IPS-20b (cell line): ENCODE data around the gene C10orf95.
A peak's percentile ranks its signal among the peaks of the same experiment; 100 is the strongest.
"Not testable (repeated sequence)": the region's sequence is repeated elsewhere in the genome, so short reads cannot be mapped to it uniquely, and the experiment has no call there.

ENCODE experiments used
- H3K27ac ChIP-seq: one replicate; pipeline ENCODE4 v1.5.1; 2013; ENCODE audit warnings: low read length
- H3K27me3 ChIP-seq: 2 replicates; pipeline ENCODE4 v1.6.1; 2013; ENCODE audit warnings: mild to moderate bottlenecking, low read length, inconsistent platforms; ENCODE audit not compliant: insufficient read depth
- H3K36me3 ChIP-seq: 2 replicates; pipeline ENCODE4 v1.6.1; 2013; ENCODE audit warnings: low read depth, mild to moderate bottlenecking, inconsistent platforms, low read length, moderate library complexity; ENCODE audit not compliant: insufficient read depth
- H3K4me1 ChIP-seq: 2 replicates; pipeline ENCODE4 v1.6.1; 2013; ENCODE audit warnings: mild to moderate bottlenecking, control low read depth, inconsistent platforms, low read length, moderate library complexity; ENCODE audit not compliant: insufficient read depth
- H3K4me3 ChIP-seq: 2 replicates; pipeline ENCODE4 v1.5.1; 2013; ENCODE audit warnings: mild to moderate bottlenecking, low read length, inconsistent platforms
- H3K9ac ChIP-seq: 2 replicates; pipeline ENCODE4 v1.6.1; 2013; ENCODE audit warnings: low read depth, mild to moderate bottlenecking, inconsistent platforms, low read length, moderate library complexity
- H3K9me3 ChIP-seq: 2 replicates; pipeline ENCODE4 v1.6.1; 2013; ENCODE audit warnings: mild to moderate bottlenecking, low read depth, low read length, inconsistent platforms; ENCODE audit not compliant: insufficient read depth

The C10orf95 gene

DNA sequence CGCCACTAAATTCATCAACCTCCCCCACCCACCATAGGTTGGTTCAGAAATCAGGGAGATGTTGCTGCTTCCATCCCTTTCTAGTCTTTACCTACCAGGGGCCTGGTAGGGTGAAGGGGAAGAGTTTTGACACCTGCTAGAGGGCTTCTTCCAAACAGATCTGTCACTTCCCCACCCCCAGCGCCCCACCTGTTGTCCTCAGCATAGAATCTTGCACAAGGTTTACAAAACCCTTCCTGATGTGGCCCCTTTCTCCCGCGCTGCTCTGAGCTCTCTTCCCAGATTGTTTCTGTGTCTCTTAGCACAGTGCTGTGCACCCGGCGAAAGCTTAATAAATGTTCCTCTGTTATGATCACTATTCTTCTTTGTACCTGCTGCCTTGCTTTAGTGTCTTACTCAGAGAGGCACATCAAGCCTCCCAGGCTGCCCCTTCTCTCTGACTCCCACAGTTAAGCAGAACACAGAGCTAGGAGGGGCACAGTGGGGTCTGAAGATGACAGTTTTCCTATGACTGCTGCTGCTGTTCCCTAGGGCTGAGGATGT lies 11.2 kb upstream of the C10orf95 start:
- H3K9ac ChIP-seq, result peak overlapping the region; percentile 66; the same call in 1 of the 2 replicates
- no peaks in the 10 kb centered on the region for H3K36me3 ChIP-seq

DNA sequence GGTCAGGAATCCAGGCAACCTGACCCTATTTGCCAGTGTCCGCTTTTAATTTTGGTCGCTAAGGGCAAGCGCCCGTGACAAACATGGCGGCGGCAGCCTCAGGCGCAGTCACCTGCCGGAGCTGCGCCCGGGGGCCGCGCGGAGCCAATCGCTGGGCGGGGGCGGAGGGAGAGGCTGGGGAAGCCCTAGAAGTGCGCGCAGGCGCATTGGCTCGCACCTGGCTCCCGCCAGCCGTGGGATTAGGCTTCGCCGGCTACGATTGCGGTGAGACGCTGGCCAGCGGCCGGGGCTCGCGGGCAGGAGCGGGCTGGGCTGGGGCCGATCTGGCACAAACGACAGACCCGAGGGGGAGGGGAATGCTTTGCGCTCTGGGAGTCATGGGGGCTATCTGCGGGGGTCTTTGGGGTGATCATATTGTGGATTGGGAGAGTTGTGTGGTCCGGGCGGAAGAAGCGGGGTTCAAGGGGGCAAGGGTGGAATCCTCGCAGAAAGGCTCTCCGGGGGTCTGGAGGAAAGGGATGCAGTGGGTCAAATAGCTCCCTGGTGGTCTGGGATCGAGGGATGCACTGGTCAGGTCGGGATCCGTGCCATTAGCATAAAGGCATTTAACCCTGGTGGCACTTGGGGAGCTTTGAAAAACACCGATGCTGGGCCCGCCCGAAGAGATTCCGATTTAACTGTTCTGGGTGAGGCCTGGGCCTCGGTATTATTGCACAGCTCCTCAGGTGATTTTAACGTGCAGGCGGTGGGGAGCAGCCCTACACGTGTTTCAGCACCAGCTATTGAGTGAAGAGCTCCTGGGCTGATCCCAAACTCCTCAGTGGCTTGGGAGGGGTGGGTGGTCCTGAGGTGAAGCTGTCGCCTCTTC lies 10.1 kb upstream of the C10orf95 start:
- Histone ChIP-seq H3K9ac (peak overlapping the region; percentile 80; the same call in 1 of the 2 replicates), H3K27ac (peak overlapping the region; percentile 20), H3K9me3 (no peaks in the 10 kb centered on the region), H3K4me3 (peak overlapping the region; percentile 89), H3K4me1 (peaks cover 15% of the 10 kb centered on the region), H3K27me3 (peaks cover 25% of the 10 kb centered on the region), H3K36me3 (peaks cover 2% of the 10 kb centered on the region)

More for the DNA sequence above, 11.2 kb upstream of the C10orf95 start:
- Histone ChIP-seq H3K27ac (no peak overlapping the region), H3K27me3 (peaks cover 25% of the 10 kb centered on the region), H3K4me1 (peaks cover 15% of the 10 kb centered on the region), H3K4me3 (peak overlapping the region; percentile 89), H3K9me3 (no peaks in the 10 kb centered on the region)

DNA sequence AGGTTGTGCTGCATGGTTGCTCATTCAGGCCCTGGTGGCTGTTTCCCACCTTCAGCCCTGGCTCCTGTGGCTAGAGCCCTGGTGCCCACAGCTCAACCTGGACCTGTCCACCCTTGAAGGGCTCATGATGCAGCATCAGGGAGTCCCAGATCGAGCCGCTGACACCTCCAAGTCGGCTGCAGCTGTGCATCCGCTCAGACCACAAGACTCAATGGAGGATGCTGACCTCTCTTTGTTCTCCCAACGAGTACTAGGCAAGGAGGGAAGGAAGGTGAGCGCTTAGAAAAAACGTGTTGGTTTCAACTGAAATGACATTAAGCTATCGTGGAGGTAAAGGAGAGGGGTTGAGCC lies 9.5 kb upstream of the C10orf95 start:
- Histone ChIP-seq H3K9ac (peak overlapping the region; percentile 80; the same call in 1 of the 2 replicates), H3K4me3 (peak overlapping the region; percentile 89), H3K27ac (peak overlapping the region; percentile 20), H3K27me3 (peaks cover 25% of the 10 kb centered on the region), H3K9me3 (no peaks in the 10 kb centered on the region), H3K4me1 (peaks cover 20% of the 10 kb centered on the region), H3K36me3 (peaks cover 8% of the 10 kb centered on the region)

DNA sequence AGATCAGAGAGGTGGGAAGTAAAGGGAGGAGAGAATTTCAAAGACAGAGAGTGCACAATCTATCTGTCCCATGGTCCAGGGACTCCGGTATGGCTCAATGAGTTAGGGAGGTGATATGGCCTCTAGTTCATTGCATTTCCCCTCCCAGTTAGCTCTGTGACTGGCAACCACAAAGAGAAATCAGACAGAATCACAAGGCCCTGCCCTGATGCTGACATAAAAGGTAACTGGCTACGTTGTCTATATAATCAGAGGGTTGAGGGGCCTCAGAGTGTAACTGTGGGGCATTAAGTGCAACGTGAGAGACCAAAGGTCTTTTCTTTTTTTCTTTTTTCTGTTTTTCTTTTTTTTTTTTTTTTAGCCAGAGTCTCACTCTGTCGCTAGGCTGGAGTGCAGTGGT lies 7.3 kb upstream of the C10orf95 start:
- H3K9me3 ChIP-seq, result no peaks in the 10 kb centered on the region
- peaks cover 10% of the 10 kb centered on the region for H3K36me3 ChIP-seq
- H3K4me1 ChIP-seq, result peaks cover 32% of the 10 kb centered on the region
- no peak overlapping the region for H3K27ac ChIP-seq
- H3K9ac ChIP-seq, result no peak overlapping the region
- H3K27me3 ChIP-seq, result peaks cover 23% of the 10 kb centered on the region
- H3K4me3 ChIP-seq, result no peak overlapping the region

DNA sequence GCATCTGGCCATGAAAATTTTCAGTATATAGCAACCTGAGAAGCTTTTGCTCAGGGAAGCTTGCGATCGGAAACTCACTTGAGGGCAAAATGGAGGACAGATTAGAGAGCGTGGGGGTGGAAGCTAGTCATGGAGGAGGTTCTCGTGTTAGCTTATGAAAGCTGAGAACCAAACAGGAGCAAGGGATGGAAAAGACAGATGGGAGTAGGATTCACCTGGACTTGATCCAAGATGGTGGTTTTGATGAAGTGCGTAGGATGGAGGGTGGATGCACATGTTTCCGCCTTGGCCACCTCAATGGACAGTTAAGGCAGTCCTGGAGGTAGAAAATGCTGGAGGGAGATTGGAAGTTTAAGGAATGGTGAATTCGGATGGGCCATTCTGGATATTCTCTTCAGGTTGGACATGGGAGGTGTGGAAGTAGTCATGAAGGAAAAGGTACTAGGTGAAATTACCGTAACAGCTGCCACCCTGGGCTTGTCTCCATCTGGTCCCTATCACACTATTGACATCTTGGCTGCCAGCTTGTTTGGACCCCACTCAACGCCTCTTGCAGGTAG lies 6.3 kb upstream of the C10orf95 start:
- Histone ChIP-seq H3K27me3 (peaks cover 13% of the 10 kb centered on the region), H3K27ac (no peak overlapping the region), H3K9ac (no peak overlapping the region), H3K4me1 (peaks cover 33% of the 10 kb centered on the region), H3K4me3 (no peak overlapping the region), H3K36me3 (peaks cover 16% of the 10 kb centered on the region), H3K9me3 (no peaks in the 10 kb centered on the region)

DNA sequence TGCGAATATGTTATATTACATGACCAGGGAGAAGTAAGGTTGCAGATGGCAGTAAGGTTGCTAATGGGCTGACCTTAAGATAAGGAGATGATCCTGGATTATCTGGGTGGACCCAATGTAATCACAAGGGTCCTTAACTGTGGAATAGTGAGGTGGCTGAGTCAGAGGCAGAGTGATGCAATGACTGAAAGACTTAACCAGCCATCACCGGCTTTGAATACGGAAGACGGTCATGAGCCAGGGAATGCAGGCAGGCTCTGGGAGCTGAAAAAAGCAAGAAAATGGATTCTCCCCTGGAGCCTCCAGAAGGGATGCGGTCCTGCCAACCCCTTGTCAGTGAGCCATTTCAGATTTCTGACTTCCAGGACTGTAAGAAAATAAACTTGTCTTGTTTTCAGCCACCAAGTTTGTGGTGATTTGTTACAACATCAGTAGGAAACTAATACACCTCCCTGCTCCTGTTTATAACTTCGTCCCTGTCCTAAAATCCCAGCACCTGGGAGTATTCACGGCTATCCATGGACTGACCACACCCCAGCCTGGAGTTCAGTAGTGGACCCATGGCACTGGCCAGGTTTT lies 4.6 kb upstream of the C10orf95 start:
- H3K27ac ChIP-seq, result no peak overlapping the region
- H3K4me1 ChIP-seq, result peaks cover 32% of the 10 kb centered on the region
- no peaks in the 10 kb centered on the region for H3K27me3 ChIP-seq

DNA sequence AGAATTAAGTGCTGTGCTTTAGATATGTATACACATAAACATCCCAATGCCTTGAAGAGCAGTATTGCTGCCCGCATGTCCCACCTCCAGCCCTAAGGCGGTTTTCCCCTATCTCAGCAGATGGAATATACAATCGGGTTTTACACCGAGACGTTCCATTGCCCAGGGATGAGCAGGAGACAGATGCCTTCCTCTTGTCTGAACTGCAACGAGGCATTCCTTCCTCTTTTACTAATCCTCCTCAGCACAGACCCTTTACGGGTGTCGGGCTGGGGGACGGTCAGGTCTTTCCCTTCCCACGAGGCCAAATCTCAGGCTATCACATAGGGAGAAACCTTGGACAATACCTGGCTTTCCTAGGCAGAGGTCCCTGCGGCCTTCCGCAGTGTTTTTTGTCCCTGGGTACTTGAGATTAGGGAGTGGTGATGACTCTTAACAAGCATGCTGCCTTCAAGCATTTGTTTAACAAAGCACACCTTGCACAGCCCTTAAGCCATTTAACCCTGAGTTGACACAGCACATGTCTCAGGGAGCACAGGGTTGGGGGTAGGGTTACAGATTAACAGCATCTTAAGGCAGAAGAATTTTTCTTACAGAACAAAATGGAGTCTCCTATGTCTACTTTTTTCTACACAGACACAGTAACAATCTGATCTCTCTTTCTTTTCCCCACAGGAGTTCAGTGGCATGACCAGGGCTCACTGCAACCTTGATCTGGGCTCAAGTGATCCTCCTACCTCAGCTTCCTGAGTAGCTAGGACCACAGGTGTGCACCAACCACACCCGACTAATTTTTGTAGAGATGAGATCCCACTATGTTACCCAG lies 3.5 kb upstream of the C10orf95 start:
- H3K27me3 ChIP-seq, H3K27ac ChIP-seq, H3K9me3 ChIP-seq: not testable (repeated sequence)
- peaks cover 32% of the 10 kb centered on the region for H3K4me1 ChIP-seq
- peaks cover 22% of the 10 kb centered on the region for H3K36me3 ChIP-seq
- H3K4me3 ChIP-seq, result peak overlapping the region; percentile 6; the same call in 1 of the 2 replicates
- 0 out of 2 replicates have a peak overlapping the region, but pooled peaks have one; percentile 23 for H3K9ac ChIP-seq

More for the DNA sequence above, 4.6 kb upstream of the C10orf95 start:
- H3K9ac ChIP-seq, result no peak overlapping the region
- H3K4me3 ChIP-seq, result no peak overlapping the region
- H3K9me3 ChIP-seq, result no peaks in the 10 kb centered on the region
- peaks cover 22% of the 10 kb centered on the region for H3K36me3 ChIP-seq

DNA sequence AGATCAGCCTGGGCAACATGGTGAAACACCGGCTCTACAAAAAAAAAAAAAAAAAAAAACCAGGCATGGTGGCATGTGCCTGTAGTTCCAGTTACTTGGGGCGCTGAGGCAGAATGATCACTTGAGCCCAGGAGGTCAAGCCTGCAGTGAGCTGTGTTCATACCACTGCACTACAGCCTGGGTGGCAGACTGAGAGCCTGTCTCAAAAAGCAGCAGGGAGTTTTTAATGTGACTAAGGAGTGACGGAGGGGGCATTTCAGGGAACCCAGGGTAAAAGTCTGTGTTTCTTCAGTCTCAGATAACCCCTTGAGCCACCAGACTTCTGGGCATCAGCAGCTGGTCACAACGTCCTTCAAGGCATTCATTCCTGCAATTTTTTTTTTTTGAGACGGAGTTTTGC lies 2.2 kb upstream of the C10orf95 start:
- no peaks in the 10 kb centered on the region for H3K9me3 ChIP-seq
- peaks cover 35% of the 10 kb centered on the region for H3K4me1 ChIP-seq
- H3K27ac ChIP-seq, result no peak overlapping the region
- H3K27me3 ChIP-seq, result no peaks in the 10 kb centered on the region
- no peak overlapping the region for H3K9ac ChIP-seq
- peaks cover 22% of the 10 kb centered on the region for H3K36me3 ChIP-seq
- no peak overlapping the region for H3K4me3 ChIP-seq

DNA sequence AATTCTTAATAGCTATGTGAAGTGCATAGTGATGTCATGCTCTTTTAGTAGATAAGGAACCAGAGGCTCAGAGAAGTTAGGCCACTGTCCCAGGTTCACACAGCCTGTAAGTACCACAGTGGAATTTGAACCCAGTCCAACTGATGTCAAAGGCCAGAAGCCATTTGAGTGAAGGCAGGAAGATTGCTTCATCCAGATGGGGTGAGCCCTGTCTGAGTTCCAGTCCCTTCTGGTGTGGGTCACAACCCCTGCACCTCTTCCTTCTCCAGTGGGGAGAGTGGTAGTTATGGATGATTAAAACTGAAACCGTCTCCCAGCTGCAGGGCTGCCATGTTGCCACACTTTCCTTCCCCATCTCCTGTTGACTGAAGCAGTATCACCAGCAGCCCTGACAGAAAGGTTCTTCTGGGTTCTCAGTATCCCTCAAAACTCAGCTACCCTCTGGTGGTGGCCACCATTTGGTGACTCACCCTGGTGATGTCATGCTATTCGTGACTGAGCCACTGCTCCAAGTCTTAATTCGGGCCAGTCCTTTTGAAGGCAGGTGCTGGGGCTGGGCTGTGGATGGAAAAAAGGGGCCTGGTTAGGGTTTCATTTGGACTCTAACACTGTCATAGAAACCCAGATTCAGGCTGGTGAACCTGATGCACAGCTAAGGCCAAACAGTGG lies 1.5 kb upstream of the C10orf95 start:
- H3K36me3 ChIP-seq, result peaks cover 22% of the 10 kb centered on the region
- H3K27ac ChIP-seq, result no peak overlapping the region
- H3K9me3 ChIP-seq, result no peaks in the 10 kb centered on the region
- 0 out of 2 replicates have a peak overlapping the region, but pooled peaks have one; percentile 19 for H3K9ac ChIP-seq
- H3K4me1 ChIP-seq, result peaks cover 35% of the 10 kb centered on the region
- H3K4me3 ChIP-seq, result no peak overlapping the region; the same call in 1 of the 2 replicates
- no peaks in the 10 kb centered on the region for H3K27me3 ChIP-seq

DNA sequence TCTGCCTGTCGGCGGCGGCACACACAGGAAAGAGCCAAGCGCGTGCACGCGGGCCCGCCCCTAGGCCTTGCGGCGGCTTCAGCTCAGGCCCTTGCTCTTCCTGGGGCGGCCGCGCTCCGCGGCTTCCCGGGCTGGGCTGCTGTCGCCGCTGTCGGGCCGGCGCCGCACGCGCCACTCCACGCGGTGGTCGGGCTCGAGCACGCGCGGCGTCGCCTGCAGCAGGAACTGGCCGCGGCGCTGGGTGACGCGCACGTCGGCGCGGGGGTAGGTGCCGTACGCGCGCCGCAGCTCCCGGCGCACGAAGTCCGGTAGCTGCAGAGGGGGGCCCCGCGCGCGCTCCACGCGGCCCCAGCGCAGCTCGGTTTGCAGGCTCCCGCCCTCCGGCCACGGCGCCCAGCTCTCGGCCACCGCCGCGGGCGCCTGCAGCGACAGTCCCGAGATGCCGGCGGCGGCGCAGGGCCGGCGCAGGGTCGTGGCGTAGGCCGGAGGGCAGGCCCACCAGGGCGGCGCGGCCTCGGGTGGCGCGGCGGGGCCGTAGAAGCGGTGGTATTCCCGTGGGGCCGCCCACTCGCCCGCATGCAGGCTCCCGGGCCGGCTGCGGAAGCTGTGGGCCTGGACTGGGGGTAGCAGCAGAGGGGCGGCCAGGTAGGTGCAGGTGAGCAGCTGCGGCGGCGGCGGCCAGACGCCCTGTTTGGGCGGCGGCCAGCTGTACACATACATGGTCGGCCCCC lies 804 bp downstream of the C10orf95 start:
- H3K36me3 ChIP-seq, result peaks cover 13% of the 10 kb centered on the region
- H3K27ac ChIP-seq, result peak overlapping the region; percentile 16
- peak overlapping the region; percentile 89 for H3K4me3 ChIP-seq
- no peaks in the 10 kb centered on the region for H3K27me3 ChIP-seq
- H3K4me1 ChIP-seq, result peaks cover 28% of the 10 kb centered on the region
- H3K9ac ChIP-seq, result peak overlapping the region; percentile 93
- H3K9me3 ChIP-seq, result no peaks in the 10 kb centered on the region
